ENCODE measurements around the gene DNAH10. TPM values are rescaled to one million over a fixed set of nuclear protein-coding genes. Genes with fewer than 3 reads are reported as not detected.

Gene DNAH10
- total RNA-seq, 1 donor from 2014 or later: 0.16 TPM

- no peak for TF ChIP-seq CTCF (IDR thresholded peaks at IDR 0.05)
- Mint-ChIP-seq H3K4me3 (ENCODE audit: unreplicated experiment) (no peak overlapping the region), H3K4me1 (ENCODE audit: unreplicated experiment) (peaks cover 20% of the 10 kb centered on the region), H3K36me3 (ENCODE audit: unreplicated experiment) (peaks cover 7% of the 10 kb centered on the region), H3K9me3 (ENCODE audit: unreplicated experiment) (no peaks in the 10 kb centered on the region), H3K27ac (ENCODE audit: unreplicated experiment) (no peak overlapping the region), H3K27me3 (ENCODE audit: unreplicated experiment) (no peaks in the 10 kb centered on the region)
- DNase-seq (ENCODE audit: extremely low spot score, unreplicated experiment): no peak
These were observed 196.4 kb downstream of the DNAH10 start for GRCh38 chr12:123958462-123958861.

- TF ChIP-seq CTCF (IDR thresholded peaks at IDR 0.05): no peak
- no peaks in the 10 kb centered on the region for H3K27me3 Mint-ChIP-seq (ENCODE audit: unreplicated experiment)
- no peak overlapping the region for H3K27ac Mint-ChIP-seq (ENCODE audit: unreplicated experiment)
These were observed 196.8 kb downstream of the DNAH10 start for GRCh38 chr12:123958876-123959275.

GRCh38 chr12:123960029-123960735 lies 198.1 kb downstream of the DNAH10 start:
- H3K4me3 Mint-ChIP-seq (ENCODE audit: unreplicated experiment): no peak overlapping the region
- H3K27ac Mint-ChIP-seq (ENCODE audit: unreplicated experiment): no peak overlapping the region
- H3K4me1 Mint-ChIP-seq (ENCODE audit: unreplicated experiment): peaks cover 20% of the 10 kb centered on the region
- no peak for DNase-seq (ENCODE audit: extremely low spot score, unreplicated experiment)
- H3K36me3 Mint-ChIP-seq (ENCODE audit: unreplicated experiment): peaks cover 7% of the 10 kb centered on the region
- no peak for TF ChIP-seq CTCF (IDR thresholded peaks at IDR 0.05)
- no peaks in the 10 kb centered on the region for H3K9me3 Mint-ChIP-seq (ENCODE audit: unreplicated experiment)
- no peaks in the 10 kb centered on the region for H3K27me3 Mint-ChIP-seq (ENCODE audit: unreplicated experiment)

More at GRCh38 chr12:123958876-123959275, 196.8 kb downstream of the DNAH10 start:
- Mint-ChIP-seq H3K4me3 (ENCODE audit: unreplicated experiment) (no peak overlapping the region), H3K4me1 (ENCODE audit: unreplicated experiment) (peaks cover 20% of the 10 kb centered on the region), H3K9me3 (ENCODE audit: unreplicated experiment) (no peaks in the 10 kb centered on the region), H3K36me3 (ENCODE audit: unreplicated experiment) (peaks cover 7% of the 10 kb centered on the region)
- DNase-seq (ENCODE audit: extremely low spot score, unreplicated experiment): no peak

- no peaks in the 10 kb centered on the region for H3K27me3 Mint-ChIP-seq (ENCODE audit: unreplicated experiment)
- H3K4me1 Mint-ChIP-seq (ENCODE audit: unreplicated experiment): peaks cover 20% of the 10 kb centered on the region
- no peak overlapping the region for H3K27ac Mint-ChIP-seq (ENCODE audit: unreplicated experiment)
- TF ChIP-seq CTCF (IDR thresholded peaks at IDR 0.05): no peak
- H3K36me3 Mint-ChIP-seq (ENCODE audit: unreplicated experiment): peaks cover 7% of the 10 kb centered on the region
- no peaks in the 10 kb centered on the region for H3K9me3 Mint-ChIP-seq (ENCODE audit: unreplicated experiment)
- H3K4me3 Mint-ChIP-seq (ENCODE audit: unreplicated experiment): no peak overlapping the region
- no peak for DNase-seq (ENCODE audit: extremely low spot score, unreplicated experiment)
These were observed 198.8 kb downstream of the DNAH10 start for GRCh38 chr12:123960856-123961255.

GRCh38 chr12:123961585-123962345 lies 199.7 kb downstream of the DNAH10 start:
- TF ChIP-seq CTCF (IDR thresholded peaks at IDR 0.05): no peak
- DNase-seq (ENCODE audit: extremely low spot score, unreplicated experiment): no peak
- peaks cover 7% of the 10 kb centered on the region for H3K36me3 Mint-ChIP-seq (ENCODE audit: unreplicated experiment)
- H3K4me3 Mint-ChIP-seq (ENCODE audit: unreplicated experiment): no peak overlapping the region
- H3K4me1 Mint-ChIP-seq (ENCODE audit: unreplicated experiment): peaks cover 20% of the 10 kb centered on the region
- H3K27me3 Mint-ChIP-seq (ENCODE audit: unreplicated experiment): no peaks in the 10 kb centered on the region
- no peaks in the 10 kb centered on the region for H3K9me3 Mint-ChIP-seq (ENCODE audit: unreplicated experiment)
- no peak overlapping the region for H3K27ac Mint-ChIP-seq (ENCODE audit: unreplicated experiment)

Data from osteocyte (in vitro differentiated cells).